T-helper 1 cell treated with Interleukin-12 subunit alpha and Interleukin-12 subunit beta and Interleukin-4 antibody, amounts not matched to agents 30 μg/mL and 1 μg/mL, for 36 hours (primary cell): ENCODE results near the gene QPRT.
"Not testable (repeated sequence)": the region's sequence is repeated elsewhere in the genome, so short reads cannot be mapped to it uniquely, and the experiment has no call there.

Source experiments
- H3K27ac Mint-ChIP-seq: one replicate; pipeline ENCODE4 v1.8.0; 2021; ENCODE audit warnings: mild to moderate bottlenecking, mixed read lengths
- H3K27me3 Mint-ChIP-seq: one replicate; pipeline ENCODE4 v1.8.0; 2021; ENCODE audit warnings: low read depth, mixed read lengths
- H3K36me3 Mint-ChIP-seq: one replicate; pipeline ENCODE4 v1.8.0; 2021; ENCODE audit warnings: low read depth, mixed read lengths
- H3K4me1 Mint-ChIP-seq: one replicate; pipeline ENCODE4 v1.8.0; 2021; ENCODE audit warnings: low read depth, mixed read lengths
- H3K4me3 Mint-ChIP-seq: one replicate; pipeline ENCODE4 v1.8.0; 2021; ENCODE audit warnings: mild to moderate bottlenecking, moderate library complexity, mixed read lengths
- H3K9me3 Mint-ChIP-seq: one replicate; pipeline ENCODE4 v1.8.0; 2021; ENCODE audit warnings: mixed read lengths

Gene QPRT

GRCh38 chr16:29709657-29710056 is 30.7 kb downstream of the QPRT start:
- H3K27ac Mint-ChIP-seq, H3K9me3 Mint-ChIP-seq, H3K36me3 Mint-ChIP-seq, H3K4me3 Mint-ChIP-seq: not testable (repeated sequence)
- Mint-ChIP-seq H3K4me1 (peaks cover 14% of the 10 kb centered on the region), H3K27me3 (peaks cover 20% of the 10 kb centered on the region)

GRCh38 chr16:29710227-29711219 is 31.5 kb downstream of the QPRT start:
- no peak overlapping the region for H3K27ac Mint-ChIP-seq
- peaks cover 14% of the 10 kb centered on the region for H3K4me1 Mint-ChIP-seq
- no peaks in the 10 kb centered on the region for H3K9me3 Mint-ChIP-seq

GRCh38 chr16:29712809-29713208 is 33.8 kb downstream of the QPRT start:
- no peaks in the 10 kb centered on the region for H3K36me3 Mint-ChIP-seq
- peaks cover 22% of the 10 kb centered on the region for H3K27me3 Mint-ChIP-seq
- no peak overlapping the region for H3K4me3 Mint-ChIP-seq

More at GRCh38 chr16:29710227-29711219, 31.5 kb downstream of the QPRT start:
- Mint-ChIP-seq H3K4me3 (no peak overlapping the region), H3K27me3 (peaks cover 25% of the 10 kb centered on the region), H3K36me3 (no peaks in the 10 kb centered on the region)

GRCh38 chr16:29714396-29714795 is 35.4 kb downstream of the QPRT start:
- Mint-ChIP-seq H3K4me3 (no peak overlapping the region), H3K4me1 (peaks cover 12% of the 10 kb centered on the region)

More at GRCh38 chr16:29712809-29713208, 33.8 kb downstream of the QPRT start:
- Mint-ChIP-seq H3K9me3 (no peaks in the 10 kb centered on the region), H3K27ac (no peak overlapping the region), H3K4me1 (peaks cover 14% of the 10 kb centered on the region)

GRCh38 chr16:29714972-29715371 is 36.0 kb downstream of the QPRT start:
- Mint-ChIP-seq H3K4me1 (peaks cover 8% of the 10 kb centered on the region), H3K4me3 (no peak overlapping the region), H3K27ac (no peak overlapping the region), H3K36me3 (no peaks in the 10 kb centered on the region), H3K27me3 (peaks cover 15% of the 10 kb centered on the region), H3K9me3 (no peaks in the 10 kb centered on the region)

More at GRCh38 chr16:29714396-29714795, 35.4 kb downstream of the QPRT start:
- no peaks in the 10 kb centered on the region for H3K36me3 Mint-ChIP-seq
- H3K9me3 Mint-ChIP-seq, result no peaks in the 10 kb centered on the region
- H3K27me3 Mint-ChIP-seq, result peaks cover 16% of the 10 kb centered on the region
- H3K27ac Mint-ChIP-seq, result no peak overlapping the region

GRCh38 chr16:29717113-29717512 is 38.1 kb downstream of the QPRT start:
- Mint-ChIP-seq H3K36me3 (no peaks in the 10 kb centered on the region), H3K4me1 (peaks cover 8% of the 10 kb centered on the region), H3K9me3 (no peaks in the 10 kb centered on the region), H3K4me3 (no peak overlapping the region), H3K27me3 (peaks cover 11% of the 10 kb centered on the region), H3K27ac (no peak overlapping the region)

- Mint-ChIP-seq H3K36me3 (no peaks in the 10 kb centered on the region), H3K4me1 (peaks cover 8% of the 10 kb centered on the region), H3K27ac (no peak overlapping the region), H3K9me3 (no peaks in the 10 kb centered on the region), H3K4me3 (no peak overlapping the region), H3K27me3 (peaks cover 12% of the 10 kb centered on the region)
Observed at GRCh38 chr16:29719063-29719462, 40.1 kb downstream of the QPRT start.

GRCh38 chr16:29720703-29721102 is 41.7 kb downstream of the QPRT start:
- no peak overlapping the region for H3K27ac Mint-ChIP-seq
- peaks cover 7% of the 10 kb centered on the region for H3K27me3 Mint-ChIP-seq
- no peaks in the 10 kb centered on the region for H3K9me3 Mint-ChIP-seq
- peaks cover 10% of the 10 kb centered on the region for H3K4me1 Mint-ChIP-seq
- no peak overlapping the region for H3K4me3 Mint-ChIP-seq
- H3K36me3 Mint-ChIP-seq, result no peaks in the 10 kb centered on the region

- H3K27me3 Mint-ChIP-seq, H3K4me1 Mint-ChIP-seq, H3K4me3 Mint-ChIP-seq, H3K36me3 Mint-ChIP-seq, H3K27ac Mint-ChIP-seq, H3K9me3 Mint-ChIP-seq: not testable (repeated sequence)
Observed at GRCh38 chr16:29721167-29721879, 42.3 kb downstream of the QPRT start.

- Mint-ChIP-seq H3K36me3 (no peaks in the 10 kb centered on the region), H3K27ac (no peak overlapping the region), H3K4me1 (peaks cover 12% of the 10 kb centered on the region), H3K9me3 (peaks cover 4% of the 10 kb centered on the region), H3K27me3 (peaks cover 20% of the 10 kb centered on the region), H3K4me3 (no peak overlapping the region)
Observed at GRCh38 chr16:29726845-29727377, 47.9 kb downstream of the QPRT start.

- Mint-ChIP-seq H3K4me1 (peaks cover 15% of the 10 kb centered on the region), H3K36me3 (peaks cover 2% of the 10 kb centered on the region), H3K27me3 (peaks cover 20% of the 10 kb centered on the region), H3K9me3 (peaks cover 7% of the 10 kb centered on the region), H3K27ac (no peak overlapping the region), H3K4me3 (no peak overlapping the region)
Observed at GRCh38 chr16:29727452-29727851, 48.5 kb downstream of the QPRT start.

GRCh38 chr16:29729116-29729521 is 50.1 kb downstream of the QPRT start:
- Mint-ChIP-seq H3K4me1 (peaks cover 17% of the 10 kb centered on the region), H3K9me3 (peaks cover 11% of the 10 kb centered on the region)

GRCh38 chr16:29730649-29731048 is 51.7 kb downstream of the QPRT start:
- Mint-ChIP-seq H3K27ac (peak overlapping the region; percentile 59), H3K4me1 (peaks cover 19% of the 10 kb centered on the region), H3K36me3 (peaks cover 9% of the 10 kb centered on the region), H3K27me3 (peaks cover 14% of the 10 kb centered on the region), H3K4me3 (no peak overlapping the region), H3K9me3 (peaks cover 11% of the 10 kb centered on the region)

More at GRCh38 chr16:29729116-29729521, 50.1 kb downstream of the QPRT start:
- Mint-ChIP-seq H3K36me3 (peaks cover 5% of the 10 kb centered on the region), H3K4me3 (no peak overlapping the region), H3K27me3 (peaks cover 18% of the 10 kb centered on the region), H3K27ac (no peak overlapping the region)

GRCh38 chr16:29731768-29732601 is 53.0 kb downstream of the QPRT start:
- Mint-ChIP-seq H3K9me3 (peaks cover 11% of the 10 kb centered on the region), H3K4me3 (peak overlapping the region; percentile 26), H3K36me3 (peaks cover 14% of the 10 kb centered on the region), H3K4me1 (peaks cover 29% of the 10 kb centered on the region), H3K27me3 (peaks cover 19% of the 10 kb centered on the region), H3K27ac (peak overlapping the region; percentile 60)
